Inferior parietal cortex (tissue), 1 donor: ENCODE measurements around the gene OXSR1.
"Not testable (repeated sequence)": the region's sequence is repeated elsewhere in the genome, so short reads cannot be mapped to it uniquely, and the experiment has no call there.

Source experiments
- DNase-seq: peaks from one replicate; pipeline ENCODE4 v3.0.0-alpha.2; 2016; ENCODE audit errors: extremely low spot score

The OXSR1 gene

DNA sequence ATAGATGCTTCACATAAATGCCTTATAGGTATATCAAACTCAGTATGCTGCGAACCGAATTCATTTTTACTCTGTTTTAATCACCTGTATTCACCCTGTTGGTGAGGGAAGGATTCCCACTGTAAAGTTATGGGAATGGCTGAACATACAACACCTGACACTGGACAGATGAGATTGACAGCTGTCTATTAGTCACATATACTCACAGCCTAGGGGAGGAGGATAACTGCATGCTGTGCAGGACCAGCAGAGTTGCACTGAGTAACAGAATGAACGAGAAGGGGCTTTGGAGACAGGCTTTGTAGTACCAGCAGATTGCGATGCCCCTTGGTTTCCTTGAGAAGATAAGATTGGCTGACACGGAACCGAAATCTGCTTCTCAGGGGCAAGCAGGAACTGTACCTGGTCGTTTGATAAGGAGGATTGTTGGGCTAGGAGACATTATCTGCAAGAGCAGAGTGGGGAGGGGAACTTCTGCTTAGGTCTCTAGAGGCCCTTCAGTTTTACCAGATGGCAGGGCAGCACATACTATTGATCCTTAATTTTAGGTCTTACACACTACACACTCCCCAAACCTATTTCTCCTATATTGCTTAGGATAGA lies 56.8 kb downstream of the OXSR1 start:
- DNase-seq = no peak

GRCh38 chr3:38224357-38224756 lies 59.0 kb downstream of the OXSR1 start:
- DNase-seq = no peak

DNA sequence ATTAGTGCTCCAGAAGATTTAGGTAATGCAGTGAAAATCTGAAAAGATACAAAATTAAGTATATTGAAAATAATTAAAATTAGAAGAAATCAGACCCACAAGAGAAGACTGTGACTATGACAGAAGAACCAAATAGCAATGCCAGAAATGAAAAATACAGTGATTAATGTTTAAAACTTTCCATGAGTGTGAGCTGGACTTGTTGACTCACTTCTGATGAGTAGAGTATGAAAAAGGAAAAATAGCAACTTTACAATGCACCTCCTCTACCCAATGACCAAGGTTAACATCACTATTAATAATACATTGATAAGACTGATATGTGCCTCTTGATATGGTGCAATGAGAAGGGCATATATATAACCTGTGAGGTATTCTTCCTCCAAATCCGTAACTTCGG lies 60.9 kb downstream of the OXSR1 start:
- no peak for DNase-seq

GRCh38 chr3:38227989-38228388 lies 62.7 kb downstream of the OXSR1 start:
- no peak for DNase-seq

GRCh38 chr3:38229036-38229435 lies 63.7 kb downstream of the OXSR1 start:
- no peak for DNase-seq

- DNase-seq = no peak
Observed at GRCh38 chr3:38232701-38233100, 67.4 kb downstream of the OXSR1 start.

DNA sequence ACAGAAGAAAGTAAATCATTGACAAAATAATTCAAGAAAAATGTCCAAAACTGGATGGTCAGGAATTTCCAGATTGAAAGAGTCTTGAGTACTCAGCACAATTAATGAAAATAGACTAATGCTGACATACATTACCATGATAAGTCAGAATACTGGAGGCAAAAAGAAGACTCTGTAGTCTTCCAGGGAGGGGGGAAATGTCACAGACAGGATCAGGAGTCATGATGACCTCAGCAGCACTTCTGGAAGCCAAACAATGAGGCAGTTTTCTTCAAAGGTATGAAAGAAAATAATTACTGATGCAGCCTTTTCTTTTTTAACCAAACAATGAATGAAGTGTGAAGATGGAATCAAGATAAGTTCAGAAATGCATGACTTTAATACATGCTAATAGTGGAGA lies 70.1 kb downstream of the OXSR1 start:
- DNase-seq = no peak

DNA sequence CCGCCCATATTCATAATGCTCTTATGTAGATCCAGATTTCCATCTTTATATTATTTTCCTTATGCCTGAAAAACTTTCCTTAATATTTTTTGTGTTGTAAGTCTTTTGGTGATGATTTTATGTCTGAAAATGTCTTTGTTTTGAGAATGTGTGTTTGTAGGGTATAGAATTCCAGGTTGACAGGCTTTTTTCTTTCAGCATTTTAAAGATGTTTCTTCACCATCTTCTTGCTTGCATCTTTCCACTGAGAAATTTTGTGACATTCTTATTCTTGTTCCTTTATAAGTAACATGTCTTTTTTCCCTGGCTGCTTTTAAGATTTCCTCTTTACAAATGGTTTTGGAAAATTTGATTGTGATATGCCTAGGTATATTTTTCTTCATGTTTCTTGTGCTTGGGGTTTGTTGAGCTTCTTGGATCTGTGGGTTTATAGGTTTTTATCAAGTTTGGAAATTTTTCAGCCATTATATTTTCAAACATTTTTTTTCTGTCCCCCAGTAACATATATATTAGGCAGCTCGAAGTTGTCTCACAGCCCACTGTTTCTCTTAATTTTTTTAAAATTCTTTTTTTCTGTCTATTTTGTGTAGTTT lies 73.2 kb downstream of the OXSR1 start:
- DNase-seq = no peak

DNA sequence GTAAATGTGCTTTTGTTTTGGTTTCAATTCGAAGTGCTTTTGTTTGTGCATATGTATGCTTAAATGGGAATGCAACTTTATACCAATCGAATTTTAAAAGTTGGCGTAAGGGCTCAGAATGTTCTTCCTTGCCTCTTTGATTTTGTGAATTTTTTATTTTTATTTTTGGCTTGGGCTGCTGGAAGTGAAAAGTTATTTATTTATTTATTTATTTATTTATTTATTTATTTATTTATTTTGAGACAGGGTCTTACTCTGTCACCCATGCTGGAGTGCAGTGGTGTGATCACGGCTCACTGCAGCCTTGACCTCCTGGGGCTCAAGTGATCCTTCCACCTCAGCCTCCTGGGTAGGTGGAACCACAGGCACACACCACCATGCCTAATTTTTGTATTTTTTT lies 77.5 kb downstream of the OXSR1 start:
- DNase-seq = not testable (repeated sequence)

DNA sequence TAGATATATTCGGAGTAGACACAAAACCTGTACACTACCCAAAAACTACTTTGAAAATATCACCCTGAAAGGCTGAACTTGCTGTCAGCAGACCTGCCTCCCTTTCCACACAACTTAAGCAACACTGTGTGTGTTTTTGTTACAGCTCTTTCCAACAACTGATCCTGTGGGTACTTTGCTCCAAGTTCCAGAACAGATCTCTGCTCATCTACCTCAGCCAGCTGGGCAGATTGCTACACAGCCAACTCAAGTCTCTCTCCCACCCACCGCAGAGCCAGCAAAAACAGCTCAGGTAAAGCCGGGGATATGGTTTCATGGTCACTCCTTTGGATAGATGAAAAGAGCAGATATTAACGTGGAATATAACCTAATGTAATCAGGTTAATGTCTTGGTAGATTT lies 80.6 kb downstream of the OXSR1 start:
- DNase-seq = no peak

GRCh38 chr3:38247366-38248035 lies 82.2 kb downstream of the OXSR1 start:
- no peak for DNase-seq

GRCh38 chr3:38250198-38250597 lies 84.9 kb downstream of the OXSR1 start:
- no peak for DNase-seq

GRCh38 chr3:38251197-38251596 lies 85.9 kb downstream of the OXSR1 start:
- DNase-seq = no peak

GRCh38 chr3:38253704-38254103 lies 88.4 kb downstream of the OXSR1 start:
- no peak for DNase-seq

DNA sequence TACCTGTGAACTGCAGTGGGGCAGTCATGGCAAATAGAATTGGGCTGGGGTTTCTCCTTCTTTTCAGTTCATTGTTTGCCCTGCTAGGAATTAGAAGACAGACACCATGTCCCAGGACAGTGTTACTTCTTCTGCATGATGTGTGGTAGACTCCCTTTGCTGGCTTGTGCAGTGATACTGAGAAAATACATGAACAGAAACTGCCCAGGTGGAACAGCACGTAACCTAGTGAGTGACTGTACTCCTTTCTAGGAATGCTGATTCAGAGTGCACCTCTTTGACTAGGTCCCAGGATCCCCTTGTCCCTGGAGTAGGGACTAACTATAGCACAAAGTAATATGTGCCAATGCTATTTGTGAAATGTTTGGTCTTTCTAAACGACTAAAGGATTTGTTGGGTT lies 89.5 kb downstream of the OXSR1 start:
- no peak for DNase-seq

GRCh38 chr3:38255627-38256026 lies 90.3 kb downstream of the OXSR1 start:
- DNase-seq = no peak

DNA sequence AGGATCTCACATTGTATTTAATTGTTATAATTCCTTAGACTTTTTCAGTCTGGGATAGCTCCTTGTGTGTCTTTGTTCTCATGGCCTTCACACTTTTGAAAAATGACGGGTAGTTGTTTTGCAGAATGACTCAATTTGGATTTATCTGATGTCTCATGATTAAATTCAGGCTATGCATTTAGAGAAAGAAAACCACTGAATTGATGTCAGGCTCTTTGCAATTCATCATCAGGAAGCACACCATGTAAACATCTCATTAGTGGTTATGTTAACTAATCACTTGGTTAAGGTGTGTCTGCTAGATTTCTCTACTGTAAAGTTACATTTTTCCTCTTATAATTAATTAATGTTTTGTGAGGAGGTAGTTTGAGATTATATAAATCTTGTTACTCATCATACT lies 92.2 kb downstream of the OXSR1 start:
- DNase-seq = no peak

DNA sequence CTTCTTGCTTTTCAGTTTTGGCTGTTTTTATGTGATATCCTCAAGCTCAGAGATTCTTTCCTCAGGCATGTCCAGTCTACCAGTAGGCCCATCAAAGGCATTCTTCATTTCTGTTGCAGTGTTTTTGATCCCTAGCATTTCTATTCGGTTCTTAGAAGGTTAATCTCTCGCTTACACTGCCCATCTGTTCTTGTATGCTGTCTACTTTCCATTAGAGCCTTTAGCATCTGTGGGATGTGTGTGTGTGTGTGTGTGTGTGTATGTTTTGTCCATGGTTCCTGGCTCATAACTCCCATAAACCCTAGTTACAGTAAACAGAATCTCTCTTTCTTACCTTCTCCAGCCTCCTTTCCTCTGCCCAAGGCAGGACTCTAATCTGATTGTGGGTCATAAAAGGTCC lies 95.1 kb downstream of the OXSR1 start:
- no peak for DNase-seq

DNA sequence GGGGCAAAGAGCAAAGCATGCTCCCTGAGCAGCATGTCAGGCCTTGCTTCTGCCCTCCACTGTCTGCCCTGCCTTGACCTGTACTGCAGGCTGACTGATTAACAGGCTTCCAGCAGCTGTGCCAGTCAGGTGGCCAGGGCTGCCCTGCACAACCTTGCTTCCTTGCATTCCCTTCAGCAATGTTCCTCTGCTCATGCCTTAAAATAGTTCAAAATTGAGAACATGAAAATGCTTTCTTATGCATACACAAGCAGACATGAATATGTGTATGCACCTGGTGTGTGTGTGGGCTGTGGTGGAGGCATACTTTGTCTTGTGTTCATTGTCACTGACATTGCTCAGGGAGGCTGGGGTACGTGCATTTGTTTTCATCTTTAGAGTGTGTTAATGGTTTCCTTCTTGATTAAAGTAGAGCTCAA lies 99.0 kb downstream of the OXSR1 start:
- DNase-seq = no peak

DNA sequence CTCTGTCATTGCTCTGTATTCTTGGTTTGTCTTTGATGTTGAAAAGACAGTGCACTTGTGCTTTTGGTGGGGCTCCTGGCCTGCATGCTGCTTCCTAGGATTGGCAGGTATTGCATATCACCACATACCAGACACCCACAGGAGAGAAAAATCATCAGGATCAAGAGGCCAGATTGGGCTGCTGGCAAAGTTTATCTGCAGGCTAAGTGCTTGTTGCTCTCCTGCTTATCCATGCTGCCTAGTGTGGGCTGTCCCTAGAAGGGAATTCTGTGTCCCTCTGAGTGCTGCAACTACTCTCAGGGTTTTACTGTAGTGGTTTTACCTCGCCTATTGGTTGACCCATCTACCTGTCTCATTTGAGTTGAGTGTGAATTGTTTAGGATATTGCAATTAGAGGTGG lies 99.4 kb downstream of the OXSR1 start:
- DNase-seq = no peak

GRCh38 chr3:38265604-38266307 lies 100.4 kb downstream of the OXSR1 start, which contains the start of gene SLC22A13:
Gene SLC22A13, plus strand, starts transcription at chr3:38265812. Its CDS starts 49 bp downstream, at chr3:38265861.
- DNase-seq = no peak

GRCh38 chr3:38266810-38267209 lies 101.5 kb downstream of the OXSR1 start:
- no peak for DNase-seq

- no peak for DNase-seq
Observed at GRCh38 chr3:38267662-38268061, 102.3 kb downstream of the OXSR1 start.
